ENCODE data around the gene MIR17HG.
A peak's percentile ranks its signal among the peaks of the same experiment; 100 is the strongest.
"Not testable (repeated sequence)": the region's sequence is repeated elsewhere in the genome, so short reads cannot be mapped to it uniquely, and the experiment has no call there.

Gene MIR17HG

DNA sequence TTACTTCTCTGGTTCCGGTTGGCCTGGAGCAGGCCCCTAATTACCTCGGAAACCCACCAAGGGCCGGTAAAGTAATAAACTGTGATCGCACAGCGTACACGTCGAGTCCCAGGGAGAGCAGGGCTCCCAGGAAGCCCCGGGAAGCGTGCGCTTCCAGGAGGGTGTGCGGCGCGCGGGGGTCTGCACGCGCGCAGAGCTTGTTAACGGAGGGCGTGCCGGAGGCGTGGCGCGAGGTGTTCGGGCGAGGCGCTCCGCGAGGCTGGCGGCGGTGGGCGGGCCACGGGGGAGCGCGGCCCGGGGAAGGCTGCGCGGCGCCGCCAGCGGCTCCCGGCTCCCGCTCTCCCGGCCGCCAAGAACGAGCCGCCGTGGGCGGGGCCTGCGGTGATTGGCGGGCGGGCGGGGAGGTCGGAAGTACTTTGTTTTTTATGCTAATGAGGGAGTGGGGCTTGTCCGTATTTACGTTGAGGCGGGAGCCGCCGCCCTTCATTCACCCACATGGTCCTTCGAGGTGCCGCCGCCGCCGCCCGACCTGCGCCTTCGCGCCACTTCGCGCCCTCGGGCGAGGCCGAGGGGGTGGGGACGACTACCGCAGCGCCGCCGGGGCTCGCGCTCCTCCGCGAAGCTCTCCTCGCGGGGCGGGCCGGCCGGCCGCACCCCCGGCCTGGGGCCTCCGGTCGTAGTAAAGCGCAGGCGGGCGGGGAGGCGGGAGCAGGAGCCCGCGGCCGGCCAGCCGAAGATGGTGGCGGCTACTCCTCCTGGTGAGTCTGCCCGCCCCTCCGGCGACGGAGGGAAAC lies at the start of gene MIR17HG:
Gene MIR17HG (plus strand): TSS at position 486 of the 794 bp plus-strand sequence.
- DNase-seq: peak; percentile 89

DNA sequence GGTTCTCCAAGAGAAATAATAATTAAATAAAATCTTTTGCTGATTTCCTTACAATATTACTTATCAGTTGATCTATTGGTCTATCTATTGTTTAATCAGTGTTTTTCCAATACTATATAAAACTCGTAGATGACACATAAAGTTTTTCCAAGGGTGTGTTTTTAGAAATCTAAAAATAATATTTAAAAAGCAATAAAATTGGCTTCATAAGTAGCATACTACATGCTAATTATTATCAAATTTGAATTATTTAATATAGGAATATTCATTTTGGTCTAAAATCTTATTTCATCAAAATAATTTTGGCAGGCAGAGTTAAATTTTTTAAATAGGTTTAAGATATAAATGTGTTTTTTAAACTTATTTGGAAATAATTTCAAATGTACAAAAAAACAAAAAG lies 49.4 kb upstream of the MIR17HG start:
- no peak for DNase-seq

DNA sequence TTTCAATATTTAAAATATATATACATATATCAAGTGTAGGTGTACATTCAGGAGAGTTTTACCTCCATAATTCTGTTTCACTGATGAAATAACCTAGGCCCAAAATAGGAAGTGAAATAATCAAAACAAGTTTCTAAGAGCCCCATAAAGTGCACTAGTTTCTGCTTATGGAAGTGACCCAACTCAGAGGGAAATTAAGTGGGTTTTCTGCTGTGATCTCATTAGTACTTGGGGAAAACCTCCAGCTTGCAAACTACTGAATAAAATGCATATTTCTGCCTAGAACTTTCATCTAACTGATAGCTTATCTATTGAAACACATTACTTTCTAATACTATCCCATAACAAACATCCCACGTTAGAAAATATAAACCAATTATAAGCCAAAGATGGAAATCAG lies 45.4 kb upstream of the MIR17HG start:
- DNase-seq: no peak

DNA sequence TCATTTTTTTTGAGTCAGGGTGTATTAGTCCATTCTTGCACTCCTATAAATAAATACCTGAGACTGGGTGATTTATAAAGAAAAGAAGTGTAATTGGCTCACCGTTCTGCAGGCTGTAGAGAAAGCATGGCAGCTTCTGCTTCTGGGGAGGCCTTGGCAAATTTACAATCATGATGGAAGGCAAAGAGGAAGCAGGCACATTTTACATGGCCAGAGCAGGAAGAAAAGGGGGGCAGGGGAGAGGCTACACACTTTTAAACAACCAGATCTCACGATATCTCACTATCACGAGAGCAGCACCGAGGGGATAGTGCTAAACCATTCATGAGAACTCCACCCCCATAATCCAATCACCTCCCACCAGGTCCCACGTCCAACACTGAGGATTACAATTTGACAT lies 44.5 kb upstream of the MIR17HG start:
- DNase-seq: no peak

DNA sequence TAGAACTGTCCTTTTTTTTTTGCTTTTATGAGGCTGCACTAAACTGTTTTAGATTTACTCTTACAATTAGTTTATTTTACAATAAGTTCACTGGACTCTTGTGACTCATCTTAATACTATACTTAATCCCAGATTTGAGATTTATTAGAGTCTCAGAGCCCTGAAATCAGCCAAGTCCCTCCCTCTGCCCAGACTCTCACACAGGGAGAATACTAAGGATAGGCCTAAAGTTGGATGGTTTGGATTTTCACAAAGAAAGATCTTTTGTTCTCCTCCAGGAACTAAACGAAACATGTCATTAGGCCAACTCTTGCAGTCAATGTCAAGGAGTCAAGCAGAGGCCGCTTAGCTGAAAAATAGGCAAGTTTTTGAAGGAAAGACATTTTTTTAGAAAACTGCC lies 42.7 kb upstream of the MIR17HG start:
- no peak for DNase-seq

DNA sequence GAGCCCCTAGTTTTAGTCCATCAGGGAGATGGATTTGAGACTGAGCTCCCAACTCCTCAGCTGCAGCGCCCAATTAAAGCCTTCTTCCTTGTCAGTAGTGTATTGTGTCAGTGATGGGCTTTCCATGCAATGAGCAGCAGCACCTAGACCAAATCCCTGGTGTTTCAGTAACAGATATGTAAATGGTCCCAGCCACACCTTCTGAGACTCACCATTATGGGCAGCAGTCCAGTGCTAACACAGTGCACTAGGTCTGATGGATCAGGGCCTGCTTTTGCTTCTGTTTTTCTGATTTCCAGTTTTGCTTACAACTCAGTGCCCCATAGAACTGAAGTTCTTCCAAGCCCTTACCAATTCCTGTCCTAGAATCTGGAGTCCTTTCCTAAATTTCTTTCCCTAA lies 41.8 kb upstream of the MIR17HG start:
- DNase-seq: no peak

DNA sequence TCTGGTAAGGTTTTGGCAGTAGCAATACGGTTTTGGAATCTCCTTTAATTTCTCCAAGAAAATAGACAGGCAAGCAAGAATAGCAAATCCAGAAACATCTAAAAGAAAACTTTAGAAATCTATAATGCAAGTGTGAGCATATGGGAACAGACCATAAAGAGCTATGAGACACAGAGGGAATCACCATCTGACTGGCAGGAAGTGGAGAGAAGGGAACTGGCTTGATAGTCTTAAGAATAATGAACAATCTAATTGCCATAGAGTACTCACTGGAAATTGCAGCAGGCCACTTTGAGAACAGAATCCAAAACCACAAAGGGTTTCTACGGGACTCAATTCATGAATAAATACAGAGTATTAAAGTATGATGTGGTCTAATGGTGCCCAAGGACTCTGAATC lies 39.6 kb upstream of the MIR17HG start:
- no peak for DNase-seq

DNA sequence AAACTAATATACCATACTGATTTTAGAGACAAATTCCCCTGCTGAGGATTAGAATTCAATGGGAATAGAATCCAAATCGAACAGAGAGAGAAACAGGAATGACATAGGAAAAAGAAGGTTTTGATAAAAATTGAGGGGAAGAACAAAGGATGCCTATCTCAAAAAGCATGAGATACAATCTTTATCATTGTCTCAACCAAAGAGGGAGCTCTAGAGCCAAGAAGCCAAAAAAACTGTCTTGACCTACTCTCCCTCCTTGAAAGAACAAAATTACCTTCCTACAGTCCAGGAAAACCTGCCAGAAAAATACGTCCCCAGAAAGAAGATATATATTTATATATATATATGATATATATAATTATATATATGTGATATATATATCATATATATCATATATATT lies 39.2 kb upstream of the MIR17HG start:
- no peak for DNase-seq

DNA sequence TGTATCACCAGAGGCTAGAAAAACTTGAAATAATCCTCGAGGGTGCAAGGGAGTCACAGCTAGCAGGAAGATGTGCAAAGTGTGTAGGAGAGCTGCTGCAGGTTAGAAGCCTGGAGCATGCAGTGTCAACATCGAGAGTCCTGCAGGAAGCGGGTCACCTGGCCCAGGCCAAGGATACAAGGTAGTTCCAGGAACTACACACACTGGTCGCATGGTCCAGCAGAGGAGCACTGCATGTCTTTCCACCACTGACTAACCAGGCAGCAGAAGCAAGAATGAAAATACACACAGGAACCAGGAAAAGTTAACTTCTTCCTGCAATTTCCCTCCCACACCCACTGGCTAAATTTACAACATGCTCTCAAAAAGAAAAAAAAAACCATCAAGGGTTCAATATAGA lies 36.0 kb upstream of the MIR17HG start:
- DNase-seq: no peak

DNA sequence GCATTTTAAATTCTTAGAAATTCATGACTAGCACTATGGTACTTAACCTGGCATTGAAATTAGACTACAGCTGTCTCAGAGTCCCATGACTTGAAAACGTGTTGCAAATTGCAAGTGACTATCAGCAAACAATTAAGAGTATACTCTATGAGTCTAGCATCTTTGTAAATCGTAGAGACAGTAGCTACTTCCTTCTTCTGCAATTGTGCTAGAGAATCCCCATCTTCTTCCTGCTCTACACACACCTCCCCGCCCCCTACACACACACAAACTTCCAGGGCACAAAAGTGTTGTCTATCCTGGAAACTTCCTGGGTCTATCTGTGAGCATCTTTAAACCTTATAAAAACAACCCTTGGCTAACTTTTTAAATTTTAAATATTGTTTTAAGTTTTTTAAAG lies 35.2 kb upstream of the MIR17HG start:
- no peak for DNase-seq

DNA sequence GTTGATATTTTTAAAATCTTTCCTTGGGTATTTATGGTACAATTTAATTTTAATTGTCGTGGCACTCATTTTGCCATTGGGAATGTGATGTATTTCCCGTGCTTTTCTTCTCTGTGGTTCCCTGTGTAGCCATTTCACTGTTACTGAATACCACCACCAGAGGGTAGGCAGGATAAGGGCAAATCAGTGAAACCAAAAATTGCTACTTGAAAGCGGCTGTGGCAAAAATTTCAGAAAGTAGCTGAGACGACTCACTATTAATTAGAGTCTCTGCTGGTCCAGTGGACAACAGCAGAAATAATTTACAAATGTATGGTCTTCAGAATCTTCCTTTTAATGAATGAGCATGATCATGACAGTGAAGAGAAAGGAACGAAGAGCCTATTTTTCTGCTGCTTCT lies 34.4 kb upstream of the MIR17HG start:
- DNase-seq: no peak

DNA sequence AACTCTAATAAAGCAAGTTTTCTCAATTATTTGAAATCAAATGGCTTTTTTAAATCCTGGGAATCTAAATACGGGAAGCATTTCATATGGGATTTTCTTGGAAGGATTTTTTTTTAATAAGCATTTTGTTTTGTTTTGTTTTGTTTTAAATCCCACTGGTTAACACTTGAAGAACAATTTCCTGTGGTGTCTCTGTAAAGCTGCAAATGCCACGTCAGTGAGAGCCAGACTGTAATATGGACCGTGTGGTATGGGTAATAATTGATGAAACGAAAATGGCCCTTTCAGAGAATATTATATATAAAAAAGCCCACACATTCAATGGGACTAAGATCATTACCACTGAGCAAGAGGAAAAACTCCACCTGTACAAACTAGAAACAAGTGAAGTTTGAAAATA lies 33.9 kb upstream of the MIR17HG start:
- DNase-seq: no peak

DNA sequence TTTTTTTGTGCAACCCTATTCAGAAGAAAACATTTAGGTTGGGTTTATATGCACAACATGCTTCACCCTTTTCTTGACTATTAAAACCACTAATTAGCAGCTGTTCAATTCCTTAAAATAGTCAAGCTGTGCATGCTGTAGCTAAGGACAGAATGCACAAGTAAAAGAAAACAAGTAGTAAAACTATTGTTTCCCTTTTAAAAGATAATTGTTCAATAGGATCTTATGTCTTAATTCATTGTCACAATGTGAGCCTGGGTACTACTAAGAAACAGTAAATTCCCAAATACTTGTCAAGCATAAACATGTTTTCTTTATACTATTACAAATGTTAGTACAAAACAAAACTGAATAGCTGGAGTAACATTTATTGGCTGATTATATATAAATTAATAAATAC lies 32.6 kb upstream of the MIR17HG start:
- no peak for DNase-seq

DNA sequence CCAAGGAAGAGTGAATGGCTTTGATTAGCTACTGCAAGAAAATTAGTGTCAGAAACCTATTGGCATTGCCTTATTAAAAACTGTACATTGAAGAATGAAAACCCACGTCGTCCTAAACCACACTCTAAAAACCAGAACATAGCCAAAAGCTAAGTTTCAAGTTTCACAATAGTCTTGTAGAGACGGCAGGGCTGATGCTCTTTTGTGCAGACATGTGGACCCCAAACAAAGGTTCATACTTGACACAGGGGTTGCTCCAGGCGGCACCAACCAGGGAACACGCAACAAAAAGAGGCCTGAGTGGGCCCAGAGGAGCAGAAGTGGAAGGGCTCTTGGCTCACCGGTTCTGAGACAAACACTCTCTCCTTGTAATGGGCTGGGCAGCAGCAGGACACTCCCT lies 28.6 kb upstream of the MIR17HG start:
- no peak for DNase-seq

DNA sequence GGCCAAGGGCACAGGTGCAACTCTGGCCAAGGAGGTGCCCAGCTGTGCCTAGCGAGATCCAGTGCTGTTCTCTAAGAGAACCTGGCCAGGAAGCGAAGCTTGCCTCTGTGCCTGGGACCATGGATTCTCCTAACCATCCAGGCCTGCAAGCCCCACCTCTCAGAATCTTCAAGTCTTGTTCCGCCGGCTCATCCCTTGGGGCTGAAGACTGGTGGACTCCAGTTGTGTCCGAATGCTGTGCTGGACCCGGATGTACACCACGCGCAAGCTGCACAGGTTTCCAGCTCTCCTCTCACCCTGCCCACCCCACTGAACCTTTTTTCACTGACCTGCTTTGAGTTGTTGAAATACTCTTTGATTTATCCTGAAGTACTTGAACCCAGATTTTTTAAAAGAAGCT lies 27.5 kb upstream of the MIR17HG start:
- no peak for DNase-seq

DNA sequence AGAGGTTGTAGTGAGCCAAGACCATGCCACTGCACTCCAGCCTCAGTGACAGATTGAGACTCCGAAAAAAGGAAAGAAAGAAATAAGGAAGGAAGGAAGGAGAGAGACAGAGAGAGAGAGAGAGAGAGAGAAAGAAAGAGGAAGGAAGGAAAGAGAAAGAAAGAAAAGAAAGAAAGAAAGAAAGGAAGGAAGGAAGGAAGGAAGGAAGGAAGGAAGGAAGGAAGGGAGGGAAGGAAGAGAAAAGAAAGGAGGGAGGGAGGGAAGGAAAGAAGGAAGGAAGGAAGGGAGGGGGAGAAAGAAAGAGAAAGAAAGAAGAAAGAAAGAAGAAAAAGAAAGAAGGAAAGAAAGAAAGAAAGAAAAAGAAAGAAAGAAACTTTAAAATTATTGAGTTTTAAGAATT lies 26.5 kb upstream of the MIR17HG start:
- not testable (repeated sequence) for DNase-seq

DNA sequence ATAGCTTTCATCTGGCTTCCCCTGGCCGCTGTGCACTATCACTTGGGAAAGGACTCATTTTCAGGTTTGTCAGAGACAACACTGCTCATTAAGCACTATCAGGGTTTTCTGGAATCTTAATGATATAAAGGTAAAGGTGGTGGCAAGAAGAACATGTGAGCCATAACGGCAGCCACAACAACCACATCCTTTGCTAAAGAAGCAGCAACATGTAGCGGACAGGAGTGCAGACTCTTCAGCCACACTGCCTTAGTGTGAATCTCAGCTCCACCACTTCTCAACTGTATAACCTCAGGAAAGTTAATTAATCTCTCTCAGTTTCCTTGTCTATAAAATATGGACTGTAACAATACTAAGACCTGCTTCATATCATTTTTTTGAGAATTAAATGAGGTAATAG lies 24.1 kb upstream of the MIR17HG start:
- DNase-seq: no peak

DNA sequence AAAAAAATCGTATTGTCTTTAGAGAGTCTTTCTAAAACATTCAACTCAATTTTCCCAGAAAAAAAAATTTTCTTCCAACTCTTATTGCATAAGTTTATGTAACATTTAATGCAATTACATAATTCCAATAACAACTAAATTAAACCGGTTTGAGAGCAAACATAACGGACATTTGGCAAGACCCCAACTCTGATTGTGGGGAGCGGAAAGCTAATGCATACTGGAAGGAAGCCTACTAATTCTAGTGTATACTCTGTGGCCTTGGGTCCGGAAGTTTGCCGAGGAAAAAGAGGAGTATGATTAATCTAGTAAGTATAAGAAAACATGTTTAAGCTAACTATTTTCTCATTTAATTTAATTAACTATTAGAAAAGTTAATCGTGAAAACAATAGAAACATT lies 21.3 kb upstream of the MIR17HG start:
- DNase-seq: no peak

DNA sequence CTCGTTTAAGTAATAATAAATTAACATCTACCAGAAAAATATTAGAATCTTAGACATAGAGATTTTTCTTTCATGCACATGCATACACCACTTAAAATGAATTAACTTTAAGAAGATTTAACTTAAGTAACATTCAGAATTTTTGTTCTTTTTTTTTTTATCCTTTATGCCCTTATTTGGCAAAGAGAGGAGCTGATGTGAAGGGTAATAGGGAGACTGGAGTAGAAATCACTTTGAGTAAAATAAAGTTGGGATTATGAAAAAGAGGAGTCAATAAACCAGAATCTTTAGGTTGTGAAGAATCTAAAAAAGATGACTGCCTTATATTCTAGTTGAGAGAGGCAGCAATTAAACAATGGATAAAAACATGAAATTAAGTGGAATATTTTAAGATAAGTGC lies 18.8 kb upstream of the MIR17HG start:
- no peak for DNase-seq

DNA sequence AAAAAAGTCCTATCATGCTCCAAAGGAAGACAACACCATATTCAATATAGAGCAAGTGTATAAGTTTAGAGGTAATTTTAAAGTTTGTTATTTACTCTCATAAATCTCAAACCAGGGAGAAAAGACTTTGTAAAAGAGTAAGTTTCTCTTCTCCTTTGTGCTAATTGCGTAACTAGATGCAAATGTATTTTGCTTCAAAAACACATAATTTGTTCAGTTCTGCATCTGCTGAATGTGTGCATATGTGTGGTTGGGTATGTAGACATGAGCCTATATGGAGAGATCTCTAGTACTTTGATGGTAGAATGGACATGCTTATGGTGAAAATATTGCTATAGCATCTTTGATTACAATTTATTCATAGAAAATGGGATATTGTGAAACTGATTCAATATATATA lies 17.8 kb upstream of the MIR17HG start:
- no peak for DNase-seq

DNA sequence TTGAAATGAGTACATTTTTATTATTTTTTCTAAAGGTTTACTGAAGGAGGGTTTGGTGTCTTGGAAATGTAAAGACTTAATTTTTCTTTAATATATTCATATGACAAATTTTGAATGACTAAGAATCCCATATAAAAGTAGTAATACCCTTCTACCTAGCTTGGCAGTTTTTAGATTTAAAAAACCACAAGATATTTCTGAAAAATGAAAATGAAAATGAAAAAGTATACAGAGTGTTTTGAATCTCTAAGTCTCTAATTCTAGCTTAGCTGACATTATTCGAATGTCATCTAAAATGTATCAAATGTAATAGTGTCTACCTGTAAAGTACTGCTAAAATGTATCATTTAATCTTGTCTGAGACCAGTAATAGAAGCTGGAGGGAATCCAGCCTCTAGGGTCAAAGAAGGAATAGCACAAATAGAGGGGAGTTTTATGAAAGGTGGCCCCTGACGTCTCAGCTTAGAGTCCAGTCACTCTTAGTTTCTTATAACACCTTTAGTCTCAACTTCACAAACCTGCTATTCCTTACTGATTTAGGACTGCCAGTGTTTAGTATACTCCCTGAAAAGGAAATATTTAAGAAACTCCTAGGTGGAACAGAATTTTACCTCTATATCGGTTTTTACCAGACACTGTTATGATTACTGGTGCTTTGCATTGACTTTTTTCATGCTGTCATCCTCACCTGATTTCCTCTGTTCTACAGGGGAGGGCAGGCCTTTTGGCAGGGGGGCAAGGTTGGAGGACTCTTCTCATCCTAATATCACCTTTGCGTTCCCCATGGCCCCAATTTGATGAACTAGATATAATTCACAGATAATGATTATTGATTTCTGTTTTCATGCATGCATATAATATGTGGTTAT lies 16.2 kb upstream of the MIR17HG start:
- no peak for DNase-seq

DNA sequence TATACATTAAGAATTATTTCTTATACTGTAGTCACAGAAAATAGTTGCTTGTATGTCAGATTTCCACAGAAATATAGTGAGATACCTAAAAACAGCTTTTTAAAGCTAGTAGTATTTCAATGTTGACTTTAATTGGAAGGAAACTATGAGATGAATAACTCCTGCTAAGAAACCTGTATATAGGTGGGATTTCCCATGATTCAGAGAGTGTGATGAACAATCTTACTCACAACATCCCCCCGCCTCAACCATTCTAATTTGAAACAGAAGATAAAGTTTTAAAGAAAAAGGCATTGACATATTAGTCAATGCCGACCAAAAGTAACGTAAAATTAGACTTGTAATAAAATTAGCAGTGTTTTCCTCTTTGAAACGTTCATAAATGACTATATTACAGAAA lies 1.4 kb upstream of the MIR17HG start:
- DNase-seq: no peak

DNA sequence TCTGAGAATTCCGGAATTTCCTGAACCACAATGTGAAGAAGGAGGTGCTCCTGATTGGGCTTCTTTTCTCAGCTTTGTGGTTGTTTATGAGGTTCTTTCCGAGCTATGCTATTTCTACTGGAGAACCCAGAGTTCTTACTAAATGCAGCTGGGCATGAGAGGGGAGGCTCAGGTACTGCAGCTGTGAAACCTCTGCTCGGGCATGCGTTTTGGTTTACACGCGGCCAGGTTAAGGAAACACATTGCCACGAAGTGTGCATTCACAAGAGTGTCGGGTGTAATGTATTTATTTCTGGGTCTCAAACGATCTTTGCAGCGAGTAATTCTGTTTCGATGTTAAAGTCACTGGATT lies 661 bp upstream of the MIR17HG start:
- peak; percentile 29 for DNase-seq

Data from DMS79 (cell line).